HEK293 (cell line): ENCODE data around the gene DAZAP1.

Experiments used
- CTCF ChIA-PET: fragments of 350-600 bp; formaldehyde crosslinking; extraction: SDS; loops from one replicate; lab custom pipeline; 2021; ENCODE audit warnings: antibody characterized with exemption; lab: Yijun Ruan, JAX
- POLR2A ChIA-PET: fragments of 300-600 bp; formaldehyde crosslinking; extraction: SDS; loops from one replicate; lab custom pipeline; 2020; ENCODE audit warnings: antibody characterized with exemption, inconsistent platforms; lab: Yijun Ruan, JAX
- H3K27ac ChIP-seq: fragments of 200-500 bp; sonication (Bioruptor generic); 2 replicates; pipeline ENCODE4 v1.5.1; 2014; ENCODE audit warnings: low read depth, low read length, control low read depth, inconsistent platforms; ENCODE audit errors: extremely low read depth
- H3K36me3 ChIP-seq, 2 experiments: fragments of 200-500 bp in 1 of 2; sonication (Bioruptor generic) in 1 of 2; 1 replicate in 1 of 2; 2 replicates in 1 of 2; pipeline ENCODE4 v1.5.1; 2014 to 2017; ENCODE audit warnings: inconsistent platforms in 2 of 2, low read length in 2 of 2; ENCODE audit not compliant: control insufficient read depth in 2 of 2, insufficient read depth in 1 of 2
- H3K4me1 ChIP-seq: fragments of 200-500 bp; sonication (Bioruptor generic); 2 replicates; pipeline ENCODE4 v1.5.1; 2014; ENCODE audit warnings: mild to moderate bottlenecking, low read length, inconsistent platforms; ENCODE audit not compliant: control insufficient read depth, insufficient read depth
- H3K4me3 ChIP-seq: 2 replicates; pipeline ENCODE4 v1.5.1; 2011; ENCODE audit warnings: low read depth, mild to moderate bottlenecking, control low read depth, low read length, moderate library complexity
- H3K9me3 ChIP-seq: fragments of 200-500 bp; sonication (Bioruptor generic); 2 replicates; pipeline ENCODE4 v1.5.1; 2014; ENCODE audit warnings: low read depth, low read length, inconsistent platforms; ENCODE audit not compliant: control insufficient read depth, insufficient read depth
- BCL11B ChIP-seq: fragments of 450-650 bp; formaldehyde crosslinking; IDR thresholded peaks from 2 replicates; pipeline ENCODE4 v1.5.1; 2016; ENCODE audit warnings: low read depth, missing biosample characterization, missing genetic modification characterization
- BCL6B ChIP-seq: fragments of 450-650 bp; formaldehyde crosslinking; IDR thresholded peaks from 2 replicates; pipeline ENCODE4 v1.5.1; 2017; ENCODE audit warnings: missing biosample characterization, missing genetic modification characterization
- FEZF1 ChIP-seq: fragments of 450-650 bp; formaldehyde crosslinking; IDR thresholded peaks from 2 replicates; pipeline ENCODE4 v1.5.1; 2016; ENCODE audit warnings: missing biosample characterization, missing genetic modification characterization
- GFI1B ChIP-seq: fragments of 450-650 bp; formaldehyde crosslinking; IDR thresholded peaks from 2 replicates; pipeline ENCODE4 v1.5.1; 2016; ENCODE audit warnings: missing biosample characterization, missing genetic modification characterization
- GLI4 ChIP-seq: fragments of 450-650 bp; formaldehyde crosslinking; IDR thresholded peaks from 2 replicates; pipeline ENCODE4 v1.5.1; 2016; ENCODE audit warnings: missing biosample characterization, missing genetic modification characterization
- GLIS1 ChIP-seq: fragments of 450-650 bp; formaldehyde crosslinking; IDR thresholded peaks from 2 replicates; pipeline ENCODE4 v1.5.1; 2016; ENCODE audit warnings: missing biosample characterization, missing genetic modification characterization
- GLIS2 ChIP-seq: fragments of 450-650 bp; formaldehyde crosslinking; IDR thresholded peaks from 2 replicates; pipeline ENCODE4 v1.5.1; 2016; ENCODE audit warnings: missing biosample characterization, missing genetic modification characterization
- MZF1 ChIP-seq: fragments of 450-650 bp; formaldehyde crosslinking; IDR thresholded peaks from 2 replicates; pipeline ENCODE4 v1.5.1; 2017; ENCODE audit warnings: missing biosample characterization, missing genetic modification characterization, borderline replicate concordance
- OVOL3 ChIP-seq: fragments of 450-650 bp; formaldehyde crosslinking; IDR thresholded peaks from 2 replicates; pipeline ENCODE4 v1.5.1; 2016; ENCODE audit warnings: missing biosample characterization, missing genetic modification characterization
- REPIN1 ChIP-seq: fragments of 450-650 bp; formaldehyde crosslinking; IDR thresholded peaks from 2 replicates; pipeline ENCODE4 v1.5.1; 2017; ENCODE audit warnings: missing biosample characterization, missing genetic modification characterization, low read depth
- TCF7L2 ChIP-seq: IDR thresholded peaks from 2 replicates; pipeline ENCODE4 v1.6.1; 2011; ENCODE audit warnings: low read depth, mild to moderate bottlenecking, inconsistent platforms, low read length, moderate library complexity, borderline replicate concordance
- YY2 ChIP-seq: fragments of 450-650 bp; formaldehyde crosslinking; IDR thresholded peaks from 2 replicates; pipeline ENCODE4 v1.5.1; 2016; ENCODE audit warnings: missing biosample characterization, missing genetic modification characterization
- ZBTB48 ChIP-seq: fragments of 450-650 bp; formaldehyde crosslinking; IDR thresholded peaks from 2 replicates; pipeline ENCODE4 v1.5.1; 2016; ENCODE audit warnings: missing biosample characterization, missing genetic modification characterization
- ZBTB6 ChIP-seq: fragments of 450-650 bp; formaldehyde crosslinking; IDR thresholded peaks from 2 replicates; pipeline ENCODE4 v1.5.1; 2017; ENCODE audit warnings: missing biosample characterization, missing genetic modification characterization
- ZBTB8A ChIP-seq: fragments of 450-650 bp; formaldehyde crosslinking; IDR thresholded peaks from 2 replicates; pipeline ENCODE4 v1.5.1; 2016; ENCODE audit warnings: missing biosample characterization, missing genetic modification characterization
- ZFHX2 ChIP-seq: fragments of 450-650 bp; formaldehyde crosslinking; conservative IDR thresholded peaks from 2 replicates; pipeline ENCODE4 v1.5.1; 2016; ENCODE audit warnings: missing biosample characterization, missing genetic modification characterization
- ZFP69B ChIP-seq: fragments of 450-650 bp; formaldehyde crosslinking; IDR thresholded peaks from 2 replicates; pipeline ENCODE4 v1.5.1; 2016; ENCODE audit warnings: missing biosample characterization, missing genetic modification characterization
- ZIC2 ChIP-seq: fragments of 450-650 bp; formaldehyde crosslinking; IDR thresholded peaks from 2 replicates; pipeline ENCODE4 v1.5.1; 2016; ENCODE audit warnings: missing biosample characterization, missing genetic modification characterization
- ZNF214 ChIP-seq: fragments of 450-650 bp; formaldehyde crosslinking; IDR thresholded peaks from 2 replicates; pipeline ENCODE4 v1.5.1; 2017; ENCODE audit warnings: missing biosample characterization, mild to moderate bottlenecking, missing genetic modification characterization, borderline replicate concordance
- ZNF341 ChIP-seq: fragments of 450-650 bp; formaldehyde crosslinking; IDR thresholded peaks from 2 replicates; pipeline ENCODE4; 2016; ENCODE audit warnings: low read depth, missing biosample characterization, missing genetic modification characterization
- ZNF37A ChIP-seq: fragments of 450-650 bp; IDR thresholded peaks from 2 replicates; pipeline ENCODE4 v1.5.1; 2018; ENCODE audit warnings: missing biosample characterization, missing genetic modification characterization
- ZNF391 ChIP-seq: fragments of 450-650 bp; formaldehyde crosslinking; IDR thresholded peaks from 2 replicates; pipeline ENCODE4 v1.5.1; 2016; ENCODE audit warnings: low read depth, missing biosample characterization, missing genetic modification characterization, borderline replicate concordance
- ZNF394 ChIP-seq: fragments of 450-650 bp; formaldehyde crosslinking; IDR thresholded peaks from 2 replicates; pipeline ENCODE4 v1.5.1; 2016; ENCODE audit warnings: missing biosample characterization, missing genetic modification characterization, mild to moderate bottlenecking, moderate library complexity, borderline replicate concordance
- ZNF48 ChIP-seq: fragments of 450-650 bp; formaldehyde crosslinking; IDR thresholded peaks from 2 replicates; pipeline ENCODE4 v1.5.1; 2016; ENCODE audit warnings: missing biosample characterization, missing genetic modification characterization
- ZNF555 ChIP-seq: fragments of 450-650 bp; formaldehyde crosslinking; conservative IDR thresholded peaks from 2 replicates; pipeline ENCODE4 v1.5.1; 2017; ENCODE audit warnings: missing biosample characterization, mild to moderate bottlenecking, missing genetic modification characterization, inconsistent platforms
- ZNF596 ChIP-seq: fragments of 450-650 bp; IDR thresholded peaks from 2 replicates; pipeline ENCODE4 v1.5.0; 2018; ENCODE audit warnings: missing biosample characterization, mild to moderate bottlenecking, missing genetic modification characterization, moderate library complexity
- ZNF600 ChIP-seq: fragments of 450-650 bp; formaldehyde crosslinking; IDR thresholded peaks from 2 replicates; pipeline ENCODE4 v1.5.1; 2016; ENCODE audit warnings: missing biosample characterization, missing genetic modification characterization
- ZNF624 ChIP-seq: fragments of 450-650 bp; formaldehyde crosslinking; IDR thresholded peaks from 2 replicates; pipeline ENCODE4 v1.5.1; 2017; ENCODE audit warnings: missing biosample characterization, missing genetic modification characterization
- ZNF626 ChIP-seq: fragments of 450-650 bp; sonication (Bioruptor Pico); formaldehyde crosslinking; IDR thresholded peaks from 2 replicates; pipeline ENCODE4 v1.5.1; 2018; ENCODE audit warnings: missing biosample characterization, missing genetic modification characterization, inconsistent platforms
- ZNF639 ChIP-seq: fragments of 450-650 bp; formaldehyde crosslinking; IDR thresholded peaks from 2 replicates; pipeline ENCODE4 v1.5.1; 2016; ENCODE audit warnings: missing biosample characterization, missing genetic modification characterization
- ZNF677 ChIP-seq: fragments of 450-650 bp; IDR thresholded peaks from 2 replicates; pipeline ENCODE4 v1.5.0; 2018; ENCODE audit warnings: missing biosample characterization, mild to moderate bottlenecking, missing genetic modification characterization, moderate library complexity
- ZNF692 ChIP-seq: fragments of 450-650 bp; formaldehyde crosslinking; IDR thresholded peaks from 2 replicates; pipeline ENCODE4 v1.5.1; 2016; ENCODE audit warnings: missing biosample characterization, missing genetic modification characterization
- ZNF830 ChIP-seq: fragments of 450-650 bp; IDR thresholded peaks from 2 replicates; pipeline ENCODE4 v1.5.0; 2018; ENCODE audit warnings: missing biosample characterization, missing genetic modification characterization, low read depth, mild to moderate bottlenecking, moderate library complexity
- ZSCAN23 ChIP-seq: fragments of 450-650 bp; formaldehyde crosslinking; IDR thresholded peaks from 2 replicates; pipeline ENCODE4 v1.5.1; 2016; ENCODE audit warnings: missing biosample characterization, missing genetic modification characterization
- ZSCAN30 ChIP-seq: fragments of 450-650 bp; IDR thresholded peaks from 2 replicates; pipeline ENCODE4 v1.5.1; 2018; ENCODE audit warnings: missing biosample characterization, mild to moderate bottlenecking, missing genetic modification characterization, moderate library complexity

The DAZAP1 gene

GRCh38 chr19:1452802-1453524, 45.6 kb downstream of the DAZAP1 start:
- CTCF ChIA-PET = interaction anchor here (0.6 to 3.3 kb wide), 4 partner anchors 8 to 173 kb away, joined by 3 to 21 read pairs (median 4); no protein-coding TSS in a partner anchor
- no peaks in the 10 kb centered on the region for H3K36me3 ChIP-seq
- POLR2A ChIA-PET = interaction anchor here (2.1 kb wide), 1 partner anchor 11 kb away, joined by 10 read pairs; no protein-coding TSS in a partner anchor
- no peak overlapping the region for H3K4me3 ChIP-seq
- no peak overlapping the region for H3K27ac ChIP-seq
- no peaks in the 10 kb centered on the region for H3K9me3 ChIP-seq
- TF ChIP-seq ZNF48 (tag by site-specific recombination) = no peak
- TF ChIP-seq ZNF639 = no peak
- TF ChIP-seq YY2 = no peak
- TF ChIP-seq ZNF624 (tag by site-specific recombination) = no peak
- peak; percentile 79 for TF ChIP-seq ZNF692 (tag by site-specific recombination)
- TF ChIP-seq GFI1B (tag by site-specific recombination) = no peak
- TF ChIP-seq ZBTB8A = peak; percentile 29; the same call in 1 of the 2 replicates
- 0 out of 2 replicates have a peak, but pooled peaks have one; percentile 69 for TF ChIP-seq ZBTB6 (tag by site-specific recombination)
- TF ChIP-seq ZFP69B (tag by site-specific recombination) = peak; percentile 88
- no peak for TF ChIP-seq ZNF830 (tag by site-specific recombination)
- TF ChIP-seq ZNF214 = no peak
- TF ChIP-seq ZBTB48 (tag by site-specific recombination) = 0 out of 2 replicates have a peak, but pooled peaks have one; percentile 24
- TF ChIP-seq FEZF1 (tag by site-specific recombination) = no peak
- no peak for TF ChIP-seq BCL6B (tag by site-specific recombination)
- no peak for TF ChIP-seq REPIN1
- peak; percentile 65 for TF ChIP-seq ZNF341
- TF ChIP-seq ZNF626 (tag by site-specific recombination) = no peak
- no peak for TF ChIP-seq ZNF677 (tag by site-specific recombination)
- TF ChIP-seq ZNF596 (tag by site-specific recombination) = no peak
- peak; percentile 12 for TF ChIP-seq ZIC2 (tag by site-specific recombination)
- peak; percentile 36; the same call in 1 of the 2 replicates for TF ChIP-seq ZNF600 (tag by site-specific recombination)
- TF ChIP-seq ZNF555 (tag by site-specific recombination) = no peak
- TF ChIP-seq GLI4 (tag by site-specific recombination) = peak; percentile 58; the same call in 1 of the 2 replicates
- no peak for TF ChIP-seq ZFHX2 (tag by site-specific recombination)
- TF ChIP-seq GLIS2 (tag by site-specific recombination) = peak; percentile 34
- TF ChIP-seq GLIS1 = peak; percentile 53; the same call in 1 of the 2 replicates
- peak; percentile 51; the same call in 1 of the 2 replicates for TF ChIP-seq BCL11B
- peak; percentile 72 for TF ChIP-seq ZNF394 (tag by site-specific recombination)
- TF ChIP-seq MZF1 (tag by site-specific recombination) = no peak
- TF ChIP-seq ZNF391 = no peak
- no peak for TF ChIP-seq ZSCAN30 (tag by site-specific recombination)
- no peak for TF ChIP-seq ZNF37A (tag by site-specific recombination)
- no peak for TF ChIP-seq ZSCAN23
- TF ChIP-seq TCF7L2 = no peak
- no peak for TF ChIP-seq OVOL3 (tag by site-specific recombination)
- H3K4me1 ChIP-seq = no peaks in the 10 kb centered on the region
